Measurements from ENCODE around the gene KLHL42. TPM values are rescaled to one million over a fixed set of nuclear protein-coding genes. Genes with fewer than 3 reads are reported as not detected.

KLHL42 gene
- total and polyA plus RNA-seq, 2 of the 13 experiments (the other 11 are each of a cell fraction or from before 2014, with no cell fraction given): 13.5 to 14.0 TPM

DNA sequence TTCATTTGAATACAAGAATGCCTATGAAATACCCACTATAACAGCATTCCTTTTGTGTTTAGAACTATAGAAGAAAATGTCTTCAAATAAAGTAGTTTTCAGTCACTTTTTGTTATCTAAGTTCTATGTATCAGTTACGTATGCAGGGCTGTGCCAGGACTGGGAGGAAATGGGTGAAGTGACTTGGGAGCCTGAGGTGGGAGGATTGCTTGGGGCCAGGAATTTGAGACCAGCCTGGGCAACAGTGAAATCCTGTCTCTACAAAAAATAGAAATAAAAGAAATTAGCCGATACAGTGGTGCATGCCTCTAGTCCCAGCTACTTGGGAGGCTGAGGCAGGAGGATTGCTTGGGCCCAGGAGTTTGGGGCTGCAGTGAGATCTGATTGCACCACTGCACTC lies 22.9 kb downstream of the KLHL42 start (continued):
- TF ChIP-seq, protein P1, sequence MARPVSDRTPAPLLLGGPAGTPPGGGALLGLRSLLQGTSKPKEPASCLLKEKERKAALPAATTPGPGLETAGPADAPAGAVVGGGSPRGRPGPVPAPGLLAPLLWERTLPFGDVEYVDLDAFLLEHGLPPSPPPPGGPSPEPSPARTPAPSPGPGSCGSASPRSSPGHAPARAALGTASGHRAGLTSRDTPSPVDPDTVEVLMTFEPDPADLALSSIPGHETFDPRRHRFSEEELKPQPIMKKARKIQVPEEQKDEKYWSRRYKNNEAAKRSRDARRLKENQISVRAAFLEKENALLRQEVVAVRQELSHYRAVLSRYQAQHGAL (CRISPR knock-in tag; IDR thresholded peaks at IDR 0.05; ENCODE audit: not compliant biosample characterization): no peak
- TF ChIP-seq ZNF121 (CRISPR knock-in tag; IDR thresholded peaks at IDR 0.05): no peak
- TF ChIP-seq ZMYM2 (CRISPR knock-in tag; IDR thresholded peaks at IDR 0.05): no peak
- no peak for TF ChIP-seq TP53 (CRISPR knock-in tag; conservative IDR thresholded peaks at IDR 0.05)
- TF ChIP-seq ZBTB1 (CRISPR knock-in tag; IDR thresholded peaks at IDR 0.05; ENCODE audit: borderline replicate concordance): no peak
- no peak for TF ChIP-seq HOXD1 (CRISPR knock-in tag; IDR thresholded peaks at IDR 0.05)

DNA sequence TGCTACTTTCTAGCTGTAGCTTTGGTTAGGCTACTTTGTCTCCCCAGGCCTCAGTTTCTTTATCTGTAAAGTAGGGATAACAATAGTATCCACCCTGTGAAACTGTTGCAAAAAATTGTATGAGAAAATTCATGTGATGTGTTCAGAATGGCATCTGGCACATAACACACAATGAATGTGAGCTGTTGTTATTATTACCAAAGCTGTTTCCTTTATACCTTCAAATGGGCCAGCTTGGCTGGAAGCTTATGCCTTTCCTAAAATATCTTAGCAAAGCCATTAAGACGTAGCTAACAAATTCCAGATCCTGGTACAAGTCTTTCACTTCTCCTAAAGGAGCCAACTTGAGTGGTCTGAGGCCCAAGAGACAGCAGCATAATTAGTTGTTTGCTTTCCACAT lies 25.2 kb downstream of the KLHL42 start:
- CTCF ChIA-PET (ENCODE audit: low intra/inter-chr PET ratio, low total read pairs): no interaction called here
- no peaks in the 10 kb centered on the region for H3K36me3 ChIP-seq (replicated peaks in 1 of 2; ENCODE audit: control insufficient read depth in 1 of 2, insufficient read depth in 2 of 2, low read length in 2 of 2)
- no peaks in the 10 kb centered on the region for H3K79me2 ChIP-seq (ENCODE audit: insufficient read depth, low read length)
- H4K20me1 ChIP-seq (ENCODE audit: insufficient read depth, low read length): no peaks in the 10 kb centered on the region
- no peak for FAIRE-seq
- POLR2A ChIA-PET: no interaction called here
- H3K4me3 ChIP-seq (replicated peaks in 1 of 3; ENCODE audit: insufficient read depth in 1 of 3, low read depth in 2 of 3, low read length in 3 of 3): no peak overlapping the region
- TF ChIP-seq ZNF484 (CRISPR knock-in tag; IDR thresholded peaks at IDR 0.05; ENCODE audit: borderline replicate concordance, low read depth): no peak
- no peak for TF ChIP-seq NKX3-1 (CRISPR knock-in tag; IDR thresholded peaks at IDR 0.05)
- no peak for TF ChIP-seq MED1 (CRISPR knock-in tag; IDR thresholded peaks at IDR 0.05)
- TF ChIP-seq, protein P2, sequence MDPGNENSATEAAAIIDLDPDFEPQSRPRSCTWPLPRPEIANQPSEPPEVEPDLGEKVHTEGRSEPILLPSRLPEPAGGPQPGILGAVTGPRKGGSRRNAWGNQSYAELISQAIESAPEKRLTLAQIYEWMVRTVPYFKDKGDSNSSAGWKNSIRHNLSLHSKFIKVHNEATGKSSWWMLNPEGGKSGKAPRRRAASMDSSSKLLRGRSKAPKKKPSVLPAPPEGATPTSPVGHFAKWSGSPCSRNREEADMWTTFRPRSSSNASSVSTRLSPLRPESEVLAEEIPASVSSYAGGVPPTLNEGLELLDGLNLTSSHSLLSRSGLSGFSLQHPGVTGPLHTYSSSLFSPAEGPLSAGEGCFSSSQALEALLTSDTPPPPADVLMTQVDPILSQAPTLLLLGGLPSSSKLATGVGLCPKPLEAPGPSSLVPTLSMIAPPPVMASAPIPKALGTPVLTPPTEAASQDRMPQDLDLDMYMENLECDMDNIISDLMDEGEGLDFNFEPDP (CRISPR knock-in tag; conservative IDR thresholded peaks at IDR 0.05): no peak
- no peak for TF ChIP-seq NR2C2 (CRISPR knock-in tag; IDR thresholded peaks at IDR 0.05; ENCODE audit: borderline replicate concordance)
- no peak for TF ChIP-seq ZNF430 (CRISPR knock-in tag; IDR thresholded peaks at IDR 0.05)
- TF ChIP-seq RFXAP (CRISPR knock-in tag; IDR thresholded peaks at IDR 0.05; ENCODE audit: borderline replicate concordance): no peak
- no peak for TF ChIP-seq JUNB (CRISPR knock-in tag; IDR thresholded peaks at IDR 0.05; ENCODE audit: borderline replicate concordance)
- TF ChIP-seq HHEX (CRISPR knock-in tag; IDR thresholded peaks at IDR 0.05): no peak
- no peak for TF ChIP-seq RELA (CRISPR knock-in tag; IDR thresholded peaks at IDR 0.05)
- no TSS peak for BruUV-seq (replicated peaks)
- H2AFZ ChIP-seq (ENCODE audit: low read length): no peak overlapping the region
- peaks cover 0 to 8% of the 10 kb centered on the region in 2 experiments; a peak in 1 of 5 replicates for H3K27me3 ChIP-seq (ENCODE audit: control insufficient read depth in 1 of 2, insufficient read depth in 2 of 2, low read length in 2 of 2)
- in situ Hi-C loops (cut with HindIII; ENCODE audit: extremely low pct_ligation_motif_present, low pct_unique_long_range_greater_than_20kb) (no loop called here), intact Hi-C loops (cut with micrococcal nuclease; ENCODE audit: unreplicated experiment) (no loop called here)
- no peak for ATAC-seq
- H3K4me1 ChIP-seq (ENCODE audit: insufficient read depth, low read length): no peaks in the 10 kb centered on the region
- no peaks in the 10 kb centered on the region for H3K9me3 ChIP-seq (ENCODE audit: low read length)
- no peak overlapping the region for H3K4me2 ChIP-seq (ENCODE audit: low read depth, low read length)
- DNase-seq (ENCODE audit: low spot score): no peak
- no peak overlapping the region for H3K9ac ChIP-seq (ENCODE audit: insufficient read depth, low read depth, low read length)
- 0% methylated on average over 1 of the region's 1 CpG for WGBS (ENCODE audit: low lambda C conversion rate)
- H3K27ac ChIP-seq (ENCODE audit: extremely low read length, insufficient read depth, low read length): no peak overlapping the region
